ENCODE measurements around the gene CHRM4.

DNA sequence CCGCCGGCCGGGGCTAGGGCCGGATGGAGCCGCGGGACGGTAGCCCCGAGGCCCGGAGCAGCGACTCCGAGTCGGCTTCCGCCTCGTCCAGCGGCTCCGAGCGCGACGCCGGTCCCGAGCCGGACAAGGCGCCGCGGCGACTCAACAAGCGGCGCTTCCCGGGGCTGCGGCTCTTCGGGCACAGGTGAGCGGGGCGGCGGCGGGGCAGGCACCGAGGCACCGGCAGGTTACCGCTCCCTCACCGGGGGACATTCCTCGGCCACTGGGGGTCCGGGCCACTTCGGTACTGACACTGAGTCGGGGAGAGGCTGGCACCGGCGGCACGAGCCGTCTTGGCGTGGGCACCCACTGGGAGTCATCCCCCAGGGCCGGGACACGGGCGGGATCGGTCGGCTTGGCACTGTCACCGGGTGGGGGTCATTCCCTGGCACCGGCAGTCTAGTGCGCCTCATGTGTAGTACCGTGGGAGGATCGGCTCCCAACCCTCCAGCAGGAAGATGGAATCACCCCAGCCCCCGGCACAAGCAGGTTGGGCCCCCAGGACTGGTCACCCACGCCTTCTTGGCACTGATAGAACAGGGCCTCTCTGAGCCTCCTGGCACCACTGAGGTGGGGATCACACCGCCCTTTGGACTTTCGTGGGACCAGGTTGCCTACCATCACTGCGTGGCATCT lies 43.8 kb downstream of the CHRM4 start:
- TF ChIP-seq CTCF (conservative IDR thresholded peaks at IDR 0.05): no peak
- no peak for TF ChIP-seq EZH2 (IDR thresholded peaks at IDR 0.05; ENCODE audit: low read depth)

All from PC-9 (cell line).